Measurements from ENCODE around the gene PSME1.

Gene PSME1

GRCh38 chr14:24098927-24099813 lies 36.8 kb upstream of the PSME1 start:
- DNase-seq (ENCODE audit: low spot score) = no peak
- Histone ChIP-seq H3K4me3 (ENCODE audit: severe bottlenecking) (no peak overlapping the region), H3K4me1 (ENCODE audit: insufficient read depth, poor library complexity, severe bottlenecking) (peaks cover 6% of the 10 kb centered on the region), H3K9me3 (ENCODE audit: severe bottlenecking) (no peaks in the 10 kb centered on the region), H3K27ac (ENCODE audit: poor library complexity, severe bottlenecking) (no peak overlapping the region), H3K36me3 (ENCODE audit: low read depth) (peaks cover 83% of the 10 kb centered on the region), H3K27me3 (ENCODE audit: insufficient read depth, poor library complexity, severe bottlenecking) (no peaks in the 10 kb centered on the region)
- TF ChIP-seq CTCF (IDR thresholded peaks at IDR 0.05; ENCODE audit: poor library complexity, severe bottlenecking) = no peak
- ATAC-seq (ENCODE audit: low read depth) = no peak

- DNase-seq (ENCODE audit: low spot score) (no peak), ATAC-seq (ENCODE audit: low read depth) (no peak)
- Histone ChIP-seq H3K4me3 (ENCODE audit: severe bottlenecking) (no peak overlapping the region), H3K36me3 (ENCODE audit: low read depth) (peaks cover 80% of the 10 kb centered on the region), H3K4me1 (ENCODE audit: insufficient read depth, poor library complexity, severe bottlenecking) (peaks cover 5% of the 10 kb centered on the region), H3K27ac (ENCODE audit: poor library complexity, severe bottlenecking) (no peak overlapping the region), H3K27me3 (ENCODE audit: insufficient read depth, poor library complexity, severe bottlenecking) (no peaks in the 10 kb centered on the region), H3K9me3 (ENCODE audit: severe bottlenecking) (no peaks in the 10 kb centered on the region)
- TF ChIP-seq CTCF (IDR thresholded peaks at IDR 0.05; ENCODE audit: poor library complexity, severe bottlenecking) = no peak
These were observed 35.6 kb upstream of the PSME1 start for GRCh38 chr14:24100197-24100981.

- H3K27me3 ChIP-seq (ENCODE audit: insufficient read depth, poor library complexity, severe bottlenecking) = no peaks in the 10 kb centered on the region
- H3K9me3 ChIP-seq (ENCODE audit: severe bottlenecking) = no peaks in the 10 kb centered on the region
- H3K27ac ChIP-seq (ENCODE audit: poor library complexity, severe bottlenecking) = no peak overlapping the region
- no peak for TF ChIP-seq CTCF (IDR thresholded peaks at IDR 0.05; ENCODE audit: poor library complexity, severe bottlenecking)
- no peak for DNase-seq (ENCODE audit: low spot score)
- no peak overlapping the region for H3K4me3 ChIP-seq (ENCODE audit: severe bottlenecking)
- no peaks in the 10 kb centered on the region for H3K4me1 ChIP-seq (ENCODE audit: insufficient read depth, poor library complexity, severe bottlenecking)
- no peak for ATAC-seq (ENCODE audit: low read depth)
- H3K36me3 ChIP-seq (ENCODE audit: low read depth) = peaks cover 75% of the 10 kb centered on the region
These were observed 35.0 kb upstream of the PSME1 start for GRCh38 chr14:24100982-24101494.

GRCh38 chr14:24102357-24103048 lies 33.5 kb upstream of the PSME1 start:
- Histone ChIP-seq H3K27ac (ENCODE audit: poor library complexity, severe bottlenecking) (no peak overlapping the region), H3K36me3 (ENCODE audit: low read depth) (peaks cover 66% of the 10 kb centered on the region), H3K4me3 (ENCODE audit: severe bottlenecking) (no peak overlapping the region), H3K4me1 (ENCODE audit: insufficient read depth, poor library complexity, severe bottlenecking) (peaks cover 9% of the 10 kb centered on the region), H3K9me3 (ENCODE audit: severe bottlenecking) (no peaks in the 10 kb centered on the region), H3K27me3 (ENCODE audit: insufficient read depth, poor library complexity, severe bottlenecking) (no peaks in the 10 kb centered on the region)
- TF ChIP-seq CTCF (IDR thresholded peaks at IDR 0.05; ENCODE audit: poor library complexity, severe bottlenecking) = no peak
- DNase-seq (ENCODE audit: low spot score) (no peak), ATAC-seq (ENCODE audit: low read depth) (no peak)

All from RWPE2 (cell line).